K562 (cell line): ENCODE results near the gene ERVH48-1. TPM values are rescaled to one million over a fixed set of nuclear protein-coding genes. Genes with fewer than 3 reads are reported as not detected.
A peak's percentile ranks its signal among the peaks of the same experiment; 100 is the strongest.

ENCODE experiments used
- C11orf30 ChIP-seq: fragments of 450-650 bp; IDR thresholded peaks from 2 replicates; pipeline ENCODE4 v1.6.1; 2016; ENCODE audit warnings: low read depth, mild to moderate bottlenecking
- EGR1 ChIP-seq: fragments of 450-650 bp; conservative IDR thresholded peaks from 2 replicates; pipeline ENCODE4 v1.6.1; 2017; ENCODE audit warnings: mild to moderate bottlenecking
- FOXJ2 ChIP-seq: fragments of 200-800 bp; sonication (Bioruptor generic); IDR thresholded peaks from 2 replicates; pipeline ENCODE4 v1.6.1; 2016; ENCODE audit warnings: missing genetic modification characterization, missing compliant biosample characterization
- FOXM1 ChIP-seq, 2 experiments: fragments of 450-650 bp in 1 of 2; sonication (generic) in 1 of 2; formaldehyde crosslinking in 1 of 2; IDR thresholded peaks; 2 replicates each; pipeline versions ENCODE4 v1.6.1 to v1.9.0; 2017 to 2022; ENCODE audit warnings: low read depth in 2 of 2, mild to moderate bottlenecking in 2 of 2, missing genetic modification reagents in 1 of 2, moderate library complexity in 1 of 2
- HNRNPH1 ChIP-seq: fragments of 200-400 bp; formaldehyde crosslinking; optimal IDR thresholded peaks from 2 replicates; pipeline ENCODE3; 2017; ENCODE audit warnings: low read depth, mild to moderate bottlenecking, low read length, moderate library complexity
- NR2C1 ChIP-seq, 2 experiments: fragments of 450-650 bp; IDR thresholded peaks; 2 replicates each; pipeline ENCODE4 v1.6.1; 2017; ENCODE audit warnings: mild to moderate bottlenecking in 2 of 2, antibody characterized with exemption in 1 of 2, inconsistent platforms in 1 of 2, missing compliant biosample characterization in 1 of 2, missing genetic modification characterization in 1 of 2
- PBX2 ChIP-seq, 2 experiments: IDR thresholded peaks in 1 of 2; conservative IDR thresholded peaks in 1 of 2; 2 replicates each; pipeline ENCODE4 v1.6.1; 2016; ENCODE audit warnings: low read depth in 2 of 2, mild to moderate bottlenecking in 1 of 2, missing compliant biosample characterization in 1 of 2, missing genetic modification characterization in 1 of 2, moderate library complexity in 1 of 2
- RFX5 ChIP-seq: IDR thresholded peaks from 2 replicates; pipeline ENCODE4 v1.6.1; 2011; ENCODE audit warnings: low read depth, mild to moderate bottlenecking, improper control_type of control experiment, low read length
- STAG1 ChIP-seq: sonication (generic); formaldehyde crosslinking; IDR thresholded peaks from 2 replicates; pipeline ENCODE4 v1.5.0; 2020; ENCODE audit warnings: missing genetic modification reagents, borderline replicate concordance
- TBL1XR1 ChIP-seq, 2 experiments: IDR thresholded peaks; 2 replicates each; pipeline ENCODE4 v1.6.1; 2012; ENCODE audit warnings: improper control_type of control experiment in 2 of 2, low read length in 2 of 2, mild to moderate bottlenecking in 1 of 2
- ZC3H4 ChIP-seq: sonication (generic); formaldehyde crosslinking; IDR thresholded peaks from 2 replicates; pipeline ENCODE4 v1.9.0; 2021; ENCODE audit warnings: missing genetic modification reagents, borderline replicate concordance
- ZNF24 ChIP-seq: fragments of 450-650 bp; IDR thresholded peaks from 2 replicates; pipeline ENCODE4 v1.6.1; 2016
- ZNF354B ChIP-seq: fragments of 250-450 bp; sonication (Bioruptor Pico); IDR thresholded peaks from 2 replicates; pipeline ENCODE4 v1.4.0; 2020
- ZNF511 ChIP-seq: sonication (generic); formaldehyde crosslinking; IDR thresholded peaks from 2 replicates; pipeline ENCODE4 v1.8.0; 2022; ENCODE audit warnings: mild to moderate bottlenecking, missing genetic modification reagents
- polyA plus RNA-seq, 8 experiments: library from polyadenylated mRNA; depleted of rRNA in 4 of 8; stranded (reverse) in 5 of 8; unstranded in 3 of 8; fragments of >200 nt; fragmentation: Nextera tagmentation in 2 of 8; fragmentation: Illumina TruSeq in 1 of 8; extraction: Ambion mirVana in 2 of 8; extraction: Trizol in 1 of 8; gene quantifications; 2 replicates each; pipeline versions ENCODE4 v1.2.1 to v1.2.3, GENCODE V29; 2011 to 2014; ENCODE audit warnings: inconsistent platforms in 1 of 8, missing spikeins in 1 of 8
- total RNA-seq, 7 experiments: library from RNA; depleted of rRNA in 6 of 7; stranded (reverse); fragments of >200 nt in 6 of 7; fragmentation: Illumina TruSeq in 2 of 7; extraction: Trizol in 2 of 7; gene quantifications; 2 replicates each; pipeline versions ENCODE4 v1.2.1 to v1.2.3, GENCODE V29; 2011 to 2021; ENCODE audit warnings: low replicate concordance in 1 of 7
- TF ChIP-seq, protein P1 (sequence below): sonication (generic); formaldehyde crosslinking; IDR thresholded peaks from 2 replicates; pipeline ENCODE4 v1.4.0; 2020; ENCODE audit warnings: mild to moderate bottlenecking, missing genetic modification reagents
- TF ChIP-seq, protein P2 (sequence below): sonication (generic); formaldehyde crosslinking; IDR thresholded peaks from 2 replicates; pipeline ENCODE4 v1.8.0; 2022; ENCODE audit warnings: mild to moderate bottlenecking, missing genetic modification reagents

ERVH48-1 gene
- total and polyA plus RNA-seq, 9 of the 15 experiments (the other 6 are each of a cell fraction or from before 2014, with no cell fraction given) = 0.08 to 0.49 (median 0.16) TPM; not detected in 3

GRCh38 chr21:42892931-42893755 lies 32.3 kb downstream of the ERVH48-1 start, which contains the start of gene NDUFV3 (continued):
- TF ChIP-seq STAG1 (CRISPR knock-in tag) = 0 out of 2 replicates have a peak, but pooled peaks have one; percentile 45
- peak; percentile 48; the same call in 1 of the 2 replicates for TF ChIP-seq ZNF511 (CRISPR knock-in tag)
- TF ChIP-seq ZC3H4 = peak; percentile 94; the same call in 1 of the 2 replicates
- TF ChIP-seq, protein P1, sequence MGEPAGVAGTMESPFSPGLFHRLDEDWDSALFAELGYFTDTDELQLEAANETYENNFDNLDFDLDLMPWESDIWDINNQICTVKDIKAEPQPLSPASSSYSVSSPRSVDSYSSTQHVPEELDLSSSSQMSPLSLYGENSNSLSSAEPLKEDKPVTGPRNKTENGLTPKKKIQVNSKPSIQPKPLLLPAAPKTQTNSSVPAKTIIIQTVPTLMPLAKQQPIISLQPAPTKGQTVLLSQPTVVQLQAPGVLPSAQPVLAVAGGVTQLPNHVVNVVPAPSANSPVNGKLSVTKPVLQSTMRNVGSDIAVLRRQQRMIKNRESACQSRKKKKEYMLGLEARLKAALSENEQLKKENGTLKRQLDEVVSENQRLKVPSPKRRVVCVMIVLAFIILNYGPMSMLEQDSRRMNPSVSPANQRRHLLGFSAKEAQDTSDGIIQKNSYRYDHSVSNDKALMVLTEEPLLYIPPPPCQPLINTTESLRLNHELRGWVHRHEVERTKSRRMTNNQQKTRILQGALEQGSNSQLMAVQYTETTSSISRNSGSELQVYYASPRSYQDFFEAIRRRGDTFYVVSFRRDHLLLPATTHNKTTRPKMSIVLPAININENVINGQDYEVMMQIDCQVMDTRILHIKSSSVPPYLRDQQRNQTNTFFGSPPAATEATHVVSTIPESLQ = peak; percentile 27; the same call in 1 of the 2 replicates
- TF ChIP-seq TBL1XR1 (IDR thresholded peaks at IDR 0.05; ENCODE audit: low read length in 2 of 2) = peak in 1 of 2 experiments; percentile 45; a peak in 1 of 4 replicates
- TF ChIP-seq RFX5 = peak; percentile 68
- TF ChIP-seq, protein P2, sequence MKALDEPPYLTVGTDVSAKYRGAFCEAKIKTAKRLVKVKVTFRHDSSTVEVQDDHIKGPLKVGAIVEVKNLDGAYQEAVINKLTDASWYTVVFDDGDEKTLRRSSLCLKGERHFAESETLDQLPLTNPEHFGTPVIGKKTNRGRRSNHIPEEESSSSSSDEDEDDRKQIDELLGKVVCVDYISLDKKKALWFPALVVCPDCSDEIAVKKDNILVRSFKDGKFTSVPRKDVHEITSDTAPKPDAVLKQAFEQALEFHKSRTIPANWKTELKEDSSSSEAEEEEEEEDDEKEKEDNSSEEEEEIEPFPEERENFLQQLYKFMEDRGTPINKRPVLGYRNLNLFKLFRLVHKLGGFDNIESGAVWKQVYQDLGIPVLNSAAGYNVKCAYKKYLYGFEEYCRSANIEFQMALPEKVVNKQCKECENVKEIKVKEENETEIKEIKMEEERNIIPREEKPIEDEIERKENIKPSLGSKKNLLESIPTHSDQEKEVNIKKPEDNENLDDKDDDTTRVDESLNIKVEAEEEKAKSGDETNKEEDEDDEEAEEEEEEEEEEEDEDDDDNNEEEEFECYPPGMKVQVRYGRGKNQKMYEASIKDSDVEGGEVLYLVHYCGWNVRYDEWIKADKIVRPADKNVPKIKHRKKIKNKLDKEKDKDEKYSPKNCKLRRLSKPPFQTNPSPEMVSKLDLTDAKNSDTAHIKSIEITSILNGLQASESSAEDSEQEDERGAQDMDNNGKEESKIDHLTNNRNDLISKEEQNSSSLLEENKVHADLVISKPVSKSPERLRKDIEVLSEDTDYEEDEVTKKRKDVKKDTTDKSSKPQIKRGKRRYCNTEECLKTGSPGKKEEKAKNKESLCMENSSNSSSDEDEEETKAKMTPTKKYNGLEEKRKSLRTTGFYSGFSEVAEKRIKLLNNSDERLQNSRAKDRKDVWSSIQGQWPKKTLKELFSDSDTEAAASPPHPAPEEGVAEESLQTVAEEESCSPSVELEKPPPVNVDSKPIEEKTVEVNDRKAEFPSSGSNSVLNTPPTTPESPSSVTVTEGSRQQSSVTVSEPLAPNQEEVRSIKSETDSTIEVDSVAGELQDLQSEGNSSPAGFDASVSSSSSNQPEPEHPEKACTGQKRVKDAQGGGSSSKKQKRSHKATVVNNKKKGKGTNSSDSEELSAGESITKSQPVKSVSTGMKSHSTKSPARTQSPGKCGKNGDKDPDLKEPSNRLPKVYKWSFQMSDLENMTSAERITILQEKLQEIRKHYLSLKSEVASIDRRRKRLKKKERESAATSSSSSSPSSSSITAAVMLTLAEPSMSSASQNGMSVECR = peak; percentile 95; the same call in 1 of the 2 replicates
- TF ChIP-seq FOXJ2 = no peak
- TF ChIP-seq ZNF24 = 0 out of 2 replicates have a peak, but pooled peaks have one; percentile 52
- no peak for TF ChIP-seq NR2C1 (IDR thresholded peaks at IDR 0.05)
- peak; percentile 45; the same call in 1 of the 2 replicates for TF ChIP-seq NR2C1 (tag; IDR thresholded peaks at IDR 0.05)
- TF ChIP-seq C11orf30 = peak; percentile 78
- no peak for TF ChIP-seq FOXM1 (IDR thresholded peaks at IDR 0.05; ENCODE audit: low read depth)
- TF ChIP-seq FOXM1 (CRISPR knock-in tag; IDR thresholded peaks at IDR 0.05; ENCODE audit: low read depth) = peak; percentile 85; the same call in 1 of the 2 replicates
- TF ChIP-seq ZNF354B (CRISPR knock-in tag) = no peak
- TF ChIP-seq EGR1 = peak; percentile 93
- TF ChIP-seq HNRNPH1 = no peak
- peak; percentile 41 for TF ChIP-seq PBX2 (CRISPR knock-in tag; IDR thresholded peaks at IDR 0.05; ENCODE audit: low read depth)
- no peak for TF ChIP-seq PBX2 (tag; conservative IDR thresholded peaks at IDR 0.05; ENCODE audit: low read depth)
